ENCODE results near the gene CEPT1. TPM values are rescaled to one million over a fixed set of nuclear protein-coding genes. Genes with fewer than 3 reads are reported as not detected.
A peak's percentile ranks its signal among the peaks of the same experiment; 100 is the strongest.

Gene CEPT1
- total RNA-seq, 2 donors from 2014 or later: 16.9 to 26.0 TPM

- H3K4me1 ChIP-seq: peaks cover 25% of the 10 kb centered on the region
Measured at GRCh38 chr1:111139324-111139955, 583 bp upstream of the CEPT1 start.

GRCh38 chr1:111140680-111140967 is 601 bp downstream of the CEPT1 start:
- H3K36me3 ChIP-seq (replicated peaks in 1 of 2; ENCODE audit: insufficient read depth in 1 of 2, low read depth in 2 of 2): no peaks in the 10 kb centered on the region
- TF ChIP-seq CTCF (IDR thresholded peaks at IDR 0.05) (no peak), POLR2A (IDR thresholded peaks at IDR 0.05) (no peak)
- DNase-seq (peak in 1 of 4 donors; percentile 44), ATAC-seq (no peak)
- no peaks in the 10 kb centered on the region for H3K27me3 ChIP-seq
- H3K27ac ChIP-seq: peak overlapping the region; percentile 82 to 92 (median 88)
- intact Hi-C loops (cut with DNase I): no loop called here
- H3K9me3 ChIP-seq: no peaks in the 10 kb centered on the region
- peaks cover 26% of the 10 kb centered on the region for H3K4me1 ChIP-seq
- H3K4me3 ChIP-seq: peak overlapping the region; percentile 73 to 93
- WGBS, 2 donors: 0% methylated on average over 8 to 9 of the region's 9 CpGs

More at GRCh38 chr1:111139324-111139955, 583 bp upstream of the CEPT1 start:
- TF ChIP-seq CTCF (IDR thresholded peaks at IDR 0.05) (no peak), POLR2A (IDR thresholded peaks at IDR 0.05) (no peak)
- Histone ChIP-seq H3K27ac (peak overlapping the region; percentile 82 to 92 (median 88)), H3K9me3 (no peaks in the 10 kb centered on the region), H3K27me3 (no peaks in the 10 kb centered on the region), H3K36me3 (replicated peaks in 1 of 2; ENCODE audit: insufficient read depth in 1 of 2, low read depth in 2 of 2) (no peaks in the 10 kb centered on the region), H3K4me3 (peak overlapping the region; percentile 73 to 93)
- WGBS, 2 donors: 0 to 1% methylated on average over 23 to 33 of the region's 33 CpGs
- DNase-seq: peak; percentile 20 to 50 (median 32)
- ATAC-seq: peak; percentile 29
- intact Hi-C loops (cut with DNase I): no loop called here

DNA sequence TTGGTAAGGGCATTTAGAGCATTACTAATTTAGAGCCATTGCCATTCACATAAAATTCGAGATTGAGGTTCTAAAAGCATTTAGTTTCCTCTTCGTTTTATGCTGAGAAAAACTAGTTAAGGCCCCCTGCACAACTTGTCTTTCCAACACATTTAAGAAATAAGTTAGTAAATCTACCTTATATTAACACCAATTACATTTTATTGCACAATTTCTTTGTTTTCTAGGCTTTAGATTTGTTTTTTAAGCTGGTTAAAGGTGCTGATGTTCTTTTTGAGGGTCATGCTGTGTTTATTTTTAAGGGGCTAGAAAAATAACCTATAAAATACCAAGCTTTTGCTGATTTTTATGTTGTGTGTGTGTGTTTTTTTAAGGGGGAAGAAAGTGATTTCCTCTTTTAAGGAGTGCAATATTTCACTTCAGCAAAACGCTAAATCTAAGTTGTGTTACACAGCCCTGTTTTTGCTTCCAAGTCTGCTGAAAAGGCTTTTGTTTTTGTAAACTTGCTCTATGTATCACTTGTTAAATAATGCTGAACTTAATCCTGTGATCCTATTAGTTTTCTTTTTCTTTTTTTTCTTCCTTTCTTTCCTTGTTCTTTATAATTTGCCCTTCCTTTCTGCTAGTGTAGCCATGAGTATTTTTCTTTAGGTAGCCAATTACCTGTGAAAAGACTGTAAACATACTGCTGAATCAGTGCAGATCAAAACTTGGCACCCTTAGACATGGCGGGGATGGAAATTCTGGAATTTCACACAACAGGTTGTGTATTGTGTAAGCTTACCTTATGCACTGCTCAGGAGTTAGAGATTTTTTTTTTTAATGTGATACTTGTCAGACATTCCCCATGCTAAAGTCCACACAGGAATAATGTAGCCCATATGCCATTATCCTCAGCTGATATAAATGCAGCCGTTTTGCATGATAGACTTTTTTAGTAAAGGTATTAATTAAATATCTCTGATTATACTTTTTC is 1.5 kb downstream of the CEPT1 start:
- ATAC-seq (no peak), DNase-seq (no peak)
- Histone ChIP-seq H3K27ac (no peak overlapping the region), H3K4me3 (peak overlapping the region in 1 of 2 donors; percentile 73), H3K4me1 (peaks cover 35% of the 10 kb centered on the region), H3K27me3 (no peaks in the 10 kb centered on the region), H3K36me3 (replicated peaks in 1 of 2; ENCODE audit: insufficient read depth in 1 of 2, low read depth in 2 of 2) (no peaks in the 10 kb centered on the region), H3K9me3 (no peaks in the 10 kb centered on the region)
- 24 to 29% methylated on average over 5 of the region's 5 CpGs for WGBS, 2 donors
- no peak for TF ChIP-seq CTCF (IDR thresholded peaks at IDR 0.05)
- no peak for TF ChIP-seq POLR2A (IDR thresholded peaks at IDR 0.05)
- intact Hi-C loops (cut with DNase I): no loop called here

GRCh38 chr1:111142356-111142975 is 2.4 kb downstream of the CEPT1 start:
- Histone ChIP-seq H3K4me3 (no peak overlapping the region), H3K27ac (no peak overlapping the region), H3K9me3 (no peaks in the 10 kb centered on the region), H3K36me3 (replicated peaks in 1 of 2; ENCODE audit: insufficient read depth in 1 of 2, low read depth in 2 of 2) (no peaks in the 10 kb centered on the region), H3K27me3 (no peaks in the 10 kb centered on the region), H3K4me1 (peaks cover 36% of the 10 kb centered on the region)
- intact Hi-C loops (cut with DNase I): no loop called here
- TF ChIP-seq CTCF (IDR thresholded peaks at IDR 0.05) (no peak), POLR2A (IDR thresholded peaks at IDR 0.05) (no peak)
- DNase-seq (no peak), ATAC-seq (no peak)
- WGBS, 2 donors: 46 to 65% methylated on average over 5 of the region's 5 CpGs

All from body of pancreas (tissue), 4 donors.